ENCODE measurements around the gene DECR2. TPM values are rescaled to one million over a fixed set of nuclear protein-coding genes. Genes with fewer than 3 reads are reported as not detected.
"Not testable (repeated sequence)": the region's sequence is repeated elsewhere in the genome, so short reads cannot be mapped to it uniquely, and the experiment has no call there.

DECR2 gene, protein sequence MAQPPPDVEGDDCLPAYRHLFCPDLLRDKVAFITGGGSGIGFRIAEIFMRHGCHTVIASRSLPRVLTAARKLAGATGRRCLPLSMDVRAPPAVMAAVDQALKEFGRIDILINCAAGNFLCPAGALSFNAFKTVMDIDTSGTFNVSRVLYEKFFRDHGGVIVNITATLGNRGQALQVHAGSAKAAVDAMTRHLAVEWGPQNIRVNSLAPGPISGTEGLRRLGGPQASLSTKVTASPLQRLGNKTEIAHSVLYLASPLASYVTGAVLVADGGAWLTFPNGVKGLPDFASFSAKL
- 21.8 TPM for total RNA-seq
- long read RNA-seq, transcript DECR2-201 (9 exons, 1,615 nt) = major isoform, 108 of 139 reads
- long read RNA-seq, partial matches to known transcripts = 7 of 139 reads
- long read RNA-seq, other reads (novel, unspliced or antisense) = 24 of 139 reads

DNA sequence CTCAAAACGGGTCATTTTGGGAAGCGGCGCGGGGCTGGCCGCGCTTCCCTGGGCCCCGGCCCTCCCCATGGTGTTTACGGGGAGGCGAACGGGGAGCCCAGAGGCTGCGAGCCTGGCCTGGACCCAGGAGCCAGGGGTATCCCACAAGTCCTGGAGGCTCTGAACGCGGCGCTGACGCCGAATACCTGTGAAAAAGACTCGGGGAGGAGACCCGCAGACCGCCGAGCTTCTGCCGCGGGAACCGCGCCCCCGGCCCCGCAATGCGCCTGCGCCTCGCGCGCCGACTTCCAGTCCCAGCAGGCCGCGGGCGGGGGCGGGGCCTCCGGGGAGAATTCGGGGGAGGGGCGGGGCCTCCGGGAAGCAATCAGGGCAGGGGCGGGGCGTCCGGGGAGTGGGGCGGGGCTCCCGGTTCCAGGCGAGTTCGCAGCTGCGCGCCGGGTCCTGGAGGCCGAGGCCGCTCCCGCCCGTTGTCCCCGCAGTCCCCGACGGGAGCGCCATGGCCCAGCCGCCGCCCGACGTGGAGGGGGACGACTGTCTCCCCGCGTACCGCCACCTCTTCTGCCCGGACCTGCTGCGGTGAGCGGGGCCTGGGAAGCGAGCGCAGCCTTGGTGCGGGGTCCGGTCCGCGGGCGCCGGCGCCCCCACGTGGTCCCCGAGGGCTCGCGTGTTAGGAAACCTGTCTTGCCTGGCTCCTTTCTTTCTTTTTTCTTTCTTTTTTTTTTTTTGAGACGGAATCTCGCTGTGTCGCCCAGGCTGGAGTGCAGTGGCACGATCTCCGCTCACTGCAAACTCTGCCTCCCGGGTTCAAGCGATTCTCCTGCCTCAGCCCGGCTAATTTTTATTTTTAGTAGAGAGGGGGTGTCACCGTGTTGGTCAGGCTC, at the start of gene DECR2:
Gene DECR2 (plus strand): TSS at position 418 of the 881 bp plus-strand sequence. CDS start 79 bp downstream, at position 497.
- peak; percentile 99 for DNase-seq (ENCODE audit: low spot score)

DNA sequence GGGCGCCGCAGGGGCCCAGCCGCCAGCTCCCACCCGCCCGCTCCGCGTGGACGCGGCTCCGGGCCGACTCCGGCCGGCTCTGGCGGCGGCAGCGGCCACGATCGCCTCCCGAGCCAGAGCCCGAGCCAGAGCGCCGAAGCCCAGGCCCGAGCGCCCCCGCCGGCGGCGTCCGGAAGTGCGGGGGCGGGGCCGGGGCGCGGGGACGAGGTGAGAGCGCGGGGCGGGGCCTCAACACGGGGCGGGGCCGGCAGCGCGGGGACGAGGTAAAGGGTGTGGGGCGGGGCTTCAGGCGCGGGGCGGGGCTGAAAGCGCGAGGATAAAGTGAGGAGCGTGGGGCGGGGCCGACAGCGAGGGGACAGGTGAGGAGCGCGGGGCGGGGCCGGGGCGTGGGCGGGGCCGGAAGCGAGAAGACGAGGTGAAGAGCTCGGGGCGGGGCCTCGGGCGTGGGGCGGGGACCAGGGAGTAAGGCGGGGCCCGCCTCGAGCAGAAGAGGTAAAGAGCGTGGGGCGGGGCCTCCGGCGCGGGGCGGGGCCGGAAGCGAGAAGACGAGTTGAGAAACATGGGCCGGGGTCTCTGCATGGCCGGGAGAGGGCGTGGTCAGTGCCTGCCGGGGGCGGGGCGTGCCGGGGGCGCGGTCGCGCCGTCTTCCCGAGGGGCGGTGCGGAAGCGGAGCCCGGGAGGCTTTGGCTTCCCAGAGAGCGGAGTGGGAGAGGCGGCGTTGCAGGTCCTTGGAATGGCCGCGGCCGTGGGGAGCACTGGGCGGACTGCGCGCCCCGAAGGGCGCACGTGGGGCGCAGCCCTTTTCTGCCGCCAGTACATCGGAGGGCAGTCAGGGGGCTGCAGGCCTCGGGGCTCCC, 48.9 kb upstream of the DECR2 start, which contains the start of gene AXIN1:
Gene AXIN1 (minus strand): TSS at position 177 of the 857 bp plus-strand sequence. CDS start 5,698 bp downstream, outside the sequence.
- DNase-seq (ENCODE audit: low spot score) = peak; percentile 99

GRCh38 chr16:353404-354290, 48.0 kb upstream of the DECR2 start:
- no peak for DNase-seq (ENCODE audit: low spot score)

GRCh38 chr16:354291-354881, 47.3 kb upstream of the DECR2 start:
- DNase-seq (ENCODE audit: low spot score) = no peak

DNA sequence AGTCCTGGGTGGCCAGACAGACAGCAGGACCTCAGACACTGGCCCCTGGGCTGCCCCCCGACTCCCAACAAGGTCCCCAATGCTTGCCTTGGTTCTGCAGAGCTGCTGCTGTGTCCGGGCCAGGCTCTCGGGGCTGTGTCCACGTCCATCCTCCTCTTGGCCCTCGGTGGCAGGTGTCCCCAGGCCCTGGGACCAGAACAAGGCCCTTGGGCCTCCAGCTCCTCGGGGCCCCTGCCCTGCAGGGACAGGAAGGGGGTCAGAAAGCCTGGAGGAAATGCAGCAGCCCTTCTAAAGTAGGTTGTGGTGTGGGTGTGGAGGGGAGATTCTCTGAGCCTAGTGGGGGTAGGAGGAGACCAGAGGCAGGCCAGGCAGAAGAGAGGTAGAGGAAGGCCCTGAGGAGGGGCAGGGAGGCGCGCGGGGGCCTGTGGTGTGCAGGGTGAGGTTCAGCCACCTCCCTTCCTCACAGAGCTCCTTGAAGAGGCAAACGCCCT, 46.7 kb upstream of the DECR2 start:
- no peak for DNase-seq (ENCODE audit: low spot score)

DNA sequence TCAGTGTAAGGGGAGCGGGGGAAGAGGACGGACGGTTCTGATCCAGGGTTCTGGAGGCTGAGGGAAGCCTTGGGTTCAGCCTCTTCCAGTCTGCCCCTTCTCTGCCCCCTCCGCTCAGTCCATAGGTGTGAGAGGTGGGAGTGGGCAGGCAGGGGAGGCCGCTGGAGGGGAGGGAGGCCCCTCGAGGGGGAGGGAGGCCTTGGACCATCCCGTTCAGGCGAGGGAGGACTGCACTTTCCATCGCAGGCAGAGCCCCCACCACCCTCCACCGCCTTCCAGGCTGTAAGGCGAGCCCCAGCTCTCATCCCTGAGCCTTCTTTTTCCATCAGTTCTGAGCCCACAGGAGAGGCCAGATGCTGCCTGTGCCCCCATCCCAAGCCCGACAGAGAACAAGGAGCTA, 44.9 kb upstream of the DECR2 start:
- DNase-seq (ENCODE audit: low spot score) = no peak

DNA sequence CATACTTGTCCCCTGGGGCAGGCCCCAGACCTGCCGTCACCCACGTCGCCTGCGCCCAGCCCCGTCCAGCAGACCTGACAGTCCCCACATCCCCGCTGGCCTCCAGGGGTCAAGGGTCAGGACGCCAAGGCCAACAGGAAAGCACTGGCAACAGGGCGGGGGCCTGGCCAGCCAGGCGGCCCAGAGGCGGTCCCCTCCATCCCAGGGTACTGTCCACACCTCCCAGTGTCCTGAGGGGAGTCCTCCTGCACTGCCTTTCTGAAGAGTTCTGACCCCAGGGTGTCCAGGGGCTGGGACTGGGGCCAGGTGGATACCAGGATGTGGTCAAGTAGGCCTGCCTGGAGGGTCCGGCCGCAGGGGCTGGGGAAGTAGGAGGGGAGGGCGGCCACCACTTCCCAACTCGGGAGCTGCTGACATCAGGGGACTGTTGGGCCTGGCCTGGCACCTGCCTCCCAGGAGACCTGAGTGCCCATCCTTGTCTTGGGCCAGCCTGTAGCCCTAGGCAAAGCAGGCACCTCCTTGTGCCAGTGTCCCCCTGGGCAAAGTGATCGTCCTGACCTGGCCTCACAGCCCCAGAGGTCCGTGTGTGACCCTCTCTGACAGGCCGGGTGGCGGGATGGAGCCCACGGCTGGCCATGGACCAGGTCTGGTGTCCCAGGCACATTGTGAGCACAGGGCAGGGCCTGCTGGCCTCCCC, 42.5 kb upstream of the DECR2 start:
- no peak for DNase-seq (ENCODE audit: low spot score)

GRCh38 chr16:359871-360697, 41.6 kb upstream of the DECR2 start:
- DNase-seq (ENCODE audit: low spot score) = no peak

DNA sequence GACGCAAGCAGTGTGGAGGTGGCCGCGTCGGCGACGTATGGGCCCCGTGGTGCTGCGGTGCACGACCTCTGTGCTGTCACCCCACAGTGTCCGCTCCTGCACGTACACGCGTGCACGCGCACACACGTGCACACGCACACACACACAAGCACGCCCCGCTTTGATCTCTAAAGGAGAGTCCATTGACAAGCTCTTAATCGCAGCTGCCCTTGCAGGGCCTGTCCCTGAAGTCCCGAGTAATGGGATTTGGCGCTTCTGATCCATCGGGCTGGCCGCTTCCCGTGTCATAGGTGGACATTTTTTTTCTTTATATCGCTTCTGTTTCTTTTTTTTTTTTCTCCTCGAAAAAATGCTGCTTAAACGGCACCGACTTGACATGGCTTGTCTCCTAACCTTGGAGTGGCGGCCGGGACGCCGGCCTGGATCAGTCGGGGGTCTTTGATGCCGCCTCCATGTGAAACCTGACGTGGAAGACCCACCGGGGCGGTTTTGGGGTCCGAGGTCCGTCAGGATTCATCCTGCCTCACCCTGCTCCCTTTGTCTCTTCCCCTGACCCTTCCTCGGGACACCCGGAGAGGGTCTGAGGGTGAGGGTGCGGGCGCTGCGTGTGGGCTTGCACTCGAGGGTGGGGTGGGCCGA, 40.9 kb upstream of the DECR2 start:
- no peak for DNase-seq (ENCODE audit: low spot score)

GRCh38 chr16:361341-361871, 40.3 kb upstream of the DECR2 start:
- no peak for DNase-seq (ENCODE audit: low spot score)

DNA sequence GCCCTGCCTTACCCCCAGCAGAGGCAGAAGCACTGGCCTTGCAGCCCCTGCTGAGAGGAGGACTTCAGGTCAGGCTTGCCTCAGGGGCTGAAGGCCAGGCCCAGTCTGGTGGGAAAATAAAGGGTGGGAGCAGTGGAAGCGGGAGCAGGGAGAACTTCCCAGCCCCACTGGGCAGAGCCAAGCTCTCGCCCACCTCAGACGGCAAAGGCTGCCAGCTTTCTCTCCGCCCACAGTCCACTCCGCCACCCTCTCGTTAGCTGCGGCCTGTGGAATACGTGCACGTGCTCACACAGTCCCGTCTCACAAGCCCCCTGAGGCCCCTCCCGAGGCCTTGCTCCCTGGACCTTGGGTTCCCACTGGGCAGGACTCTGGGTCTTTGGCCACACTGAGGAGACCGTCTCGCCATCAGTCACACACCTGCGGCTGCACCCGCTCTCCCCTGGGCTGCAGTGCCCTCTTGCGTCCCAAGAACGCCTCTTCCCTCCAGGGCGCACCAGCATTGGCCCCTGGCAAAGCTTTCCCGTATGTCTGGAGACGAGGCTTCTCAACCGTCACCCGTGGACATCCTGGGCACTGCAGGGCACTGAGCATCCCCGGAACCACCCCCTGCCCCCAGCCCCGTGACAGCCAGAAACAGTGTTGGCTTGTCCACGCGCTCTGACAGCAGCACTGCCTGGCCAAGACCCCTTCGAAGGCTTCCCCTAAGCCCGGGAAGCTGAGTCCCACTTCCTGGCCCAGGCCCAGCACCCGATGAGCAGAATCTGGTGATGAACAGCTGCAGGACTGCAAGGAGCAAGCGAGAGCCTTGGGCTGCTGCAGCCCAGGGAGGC, 39.6 kb upstream of the DECR2 start:
- no peak for DNase-seq (ENCODE audit: low spot score)

- not testable (repeated sequence) for DNase-seq (ENCODE audit: low spot score)
These were observed 39.0 kb upstream of the DECR2 start for GRCh38 chr16:362702-362999.

DNA sequence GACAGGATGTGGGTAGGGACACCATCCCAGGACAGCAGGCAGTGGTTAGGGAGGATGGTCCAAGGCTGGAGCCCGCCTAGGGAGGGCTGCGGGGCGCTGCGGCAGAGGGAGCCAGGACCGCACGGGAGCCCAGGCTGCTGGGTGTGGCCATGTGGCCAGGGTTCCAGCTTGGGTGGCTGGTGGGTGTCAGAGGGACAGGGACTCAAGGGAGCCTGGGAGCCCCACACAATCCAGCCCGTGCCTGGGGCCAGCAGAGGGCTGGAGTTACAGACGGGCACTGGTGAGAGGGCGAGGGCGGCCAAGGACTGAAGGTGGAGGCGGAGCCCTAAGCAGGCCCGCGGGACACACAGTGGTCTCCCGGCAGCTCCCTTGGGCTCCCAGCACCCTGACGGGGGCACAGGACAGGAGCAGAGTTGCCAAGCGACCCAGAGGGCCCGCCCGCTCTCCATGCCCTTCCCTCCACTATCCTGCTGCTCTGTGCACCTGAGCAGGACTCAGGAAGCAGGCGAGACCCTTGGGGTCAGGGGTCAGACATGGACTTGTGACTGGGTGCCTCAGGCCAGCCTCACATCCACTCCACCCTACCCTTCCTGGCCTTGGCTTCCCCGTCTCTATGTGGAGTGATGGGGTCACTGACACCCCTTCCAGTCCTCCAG, 38.4 kb upstream of the DECR2 start:
- no peak for DNase-seq (ENCODE audit: low spot score)

GRCh38 chr16:363766-364490, 37.8 kb upstream of the DECR2 start:
- no peak for DNase-seq (ENCODE audit: low spot score)

All from mesenteric fat pad (tissue), 1 donor.